NCI-H2107 treated with DMSO at 0.1 percent for 48 hours (cell line): ENCODE data around the gene BSND.
"Not testable (repeated sequence)": the region's sequence is repeated elsewhere in the genome, so short reads cannot be mapped to it uniquely, and the experiment has no call there.

Experiments
- DNase-seq: peaks from one replicate; lab custom pipeline; 2025; ENCODE audit not compliant: unreplicated experiment; lab: John Stamatoyannopoulos, UW

BSND gene

DNA sequence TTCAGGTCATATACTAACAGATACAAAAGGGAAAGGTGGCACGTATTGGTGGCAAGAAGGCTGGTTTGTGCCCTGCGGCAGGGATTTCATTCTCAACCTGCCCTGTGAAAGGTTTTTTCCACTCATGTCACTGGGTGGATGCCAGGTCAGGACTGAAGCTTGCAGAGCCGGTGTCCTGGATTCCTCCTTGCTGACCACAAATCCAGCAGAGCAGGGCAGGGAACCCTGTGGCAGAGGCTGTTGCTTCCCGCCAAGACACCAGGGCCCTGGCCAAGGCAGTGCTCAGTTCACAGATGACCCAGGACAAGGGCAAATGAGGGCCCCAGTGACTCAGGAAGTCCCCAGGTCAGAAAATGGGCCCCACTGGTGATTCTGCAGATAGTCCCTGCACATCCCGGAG, 16.4 kb downstream of the BSND start:
- no peak for DNase-seq

DNA sequence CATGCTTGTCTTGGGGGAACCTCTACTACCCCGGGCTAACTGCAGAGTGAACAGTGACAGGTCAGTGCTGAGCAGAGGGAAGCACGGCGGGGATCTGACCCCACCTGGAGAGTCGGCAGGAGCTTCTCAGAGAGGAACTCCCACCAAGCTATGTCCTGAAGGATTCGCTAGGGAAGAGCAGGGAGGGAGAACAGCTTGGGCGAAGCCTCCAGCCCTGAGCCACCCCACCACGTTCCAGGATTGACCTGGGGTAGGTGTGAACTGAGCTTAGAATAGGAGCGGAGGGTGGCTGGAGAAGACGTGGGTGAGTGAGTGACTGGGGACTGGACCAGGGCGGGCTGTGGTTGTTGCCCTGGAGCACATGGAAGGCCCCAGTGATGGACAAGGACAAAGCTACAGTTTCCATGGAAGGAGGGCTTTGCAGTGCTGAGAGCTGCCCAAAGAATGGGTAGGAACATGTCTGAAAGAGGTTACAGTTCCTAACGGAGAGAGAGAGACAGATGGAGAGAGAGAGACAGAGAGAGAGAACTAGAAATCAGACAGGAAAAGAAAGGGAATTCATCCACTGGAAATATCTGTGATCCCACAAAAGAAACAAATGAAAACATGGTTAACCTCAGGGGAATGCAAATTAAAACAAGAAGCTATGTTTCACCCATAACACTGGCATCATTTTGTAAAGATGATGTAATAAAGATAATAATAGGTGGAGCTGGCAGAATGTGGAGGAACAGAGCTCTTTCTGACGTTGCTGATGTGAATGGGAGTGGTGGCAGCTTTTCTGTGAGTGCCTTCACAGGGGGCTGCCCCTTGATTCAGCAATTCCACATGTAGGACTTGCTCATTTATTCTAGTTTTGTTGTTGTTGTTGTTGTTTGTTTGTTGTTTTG, 17.2 kb downstream of the BSND start:
- no peak for DNase-seq

DNA sequence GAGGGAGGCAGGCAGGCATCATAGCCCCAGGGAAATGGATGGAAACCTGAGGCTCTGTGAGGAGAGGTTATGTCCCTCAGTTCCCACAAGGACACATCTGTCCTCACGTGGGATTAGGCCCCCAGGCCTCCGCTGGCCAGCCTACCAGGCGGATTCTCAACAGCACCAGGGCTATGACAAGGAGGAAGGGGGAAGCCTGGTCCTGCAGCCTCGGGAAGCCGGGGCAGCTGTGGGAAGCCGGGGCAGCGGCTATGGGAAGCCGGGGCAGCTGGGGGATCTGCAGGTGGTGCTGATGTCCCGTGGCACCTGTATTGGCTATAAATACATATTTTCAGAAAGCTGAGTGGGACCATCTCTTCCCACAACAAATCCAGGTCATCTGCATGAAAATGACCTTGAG, 19.7 kb downstream of the BSND start:
- DNase-seq: no peak

GRCh38 chr1:55021942-55022546, 23.3 kb downstream of the BSND start:
- peak; percentile 91 for DNase-seq

DNA sequence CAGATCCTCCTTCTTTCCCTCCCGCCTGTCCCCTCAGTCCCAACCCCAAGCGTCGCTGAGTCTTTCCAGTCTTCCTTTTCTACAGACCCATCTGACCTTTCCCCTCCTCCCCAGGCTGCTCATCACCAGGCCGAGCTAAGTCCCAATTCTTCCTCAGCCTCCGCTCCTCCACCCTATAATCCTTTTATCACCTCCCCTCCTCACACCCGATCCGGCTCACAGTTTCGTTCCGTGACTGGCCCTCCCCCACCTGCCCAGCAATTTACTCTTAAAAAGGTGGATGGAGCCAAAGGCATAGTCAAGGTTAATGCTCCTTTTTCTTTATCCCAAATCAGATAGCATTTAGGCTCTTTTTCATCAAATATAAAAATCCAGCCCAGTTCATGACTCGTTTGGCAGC, 25.4 kb downstream of the BSND start:
- DNase-seq: not testable (repeated sequence)

GRCh38 chr1:55026682-55027081, 27.9 kb downstream of the BSND start:
- DNase-seq: not testable (repeated sequence)

- not testable (repeated sequence) for DNase-seq
Measured at GRCh38 chr1:55031098-55031497, 32.4 kb downstream of the BSND start.

DNA sequence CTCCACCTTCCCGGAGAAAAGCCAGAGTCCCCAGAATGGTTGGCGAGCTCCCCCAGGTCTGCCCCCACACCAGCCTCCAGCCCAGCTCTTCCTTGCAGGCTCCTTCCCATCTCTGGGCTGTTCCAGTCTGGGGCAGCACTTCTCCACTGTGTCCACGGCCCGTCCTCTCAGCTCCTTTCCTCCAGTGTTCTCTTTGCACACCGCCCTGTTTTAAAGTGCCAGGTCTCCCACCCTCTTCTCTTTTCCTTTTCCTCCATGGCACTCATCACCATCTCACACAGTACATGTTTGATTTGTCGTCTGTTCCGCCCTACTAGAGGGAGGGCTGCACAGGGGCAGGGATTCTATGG, 34.5 kb downstream of the BSND start:
- no peak for DNase-seq

DNA sequence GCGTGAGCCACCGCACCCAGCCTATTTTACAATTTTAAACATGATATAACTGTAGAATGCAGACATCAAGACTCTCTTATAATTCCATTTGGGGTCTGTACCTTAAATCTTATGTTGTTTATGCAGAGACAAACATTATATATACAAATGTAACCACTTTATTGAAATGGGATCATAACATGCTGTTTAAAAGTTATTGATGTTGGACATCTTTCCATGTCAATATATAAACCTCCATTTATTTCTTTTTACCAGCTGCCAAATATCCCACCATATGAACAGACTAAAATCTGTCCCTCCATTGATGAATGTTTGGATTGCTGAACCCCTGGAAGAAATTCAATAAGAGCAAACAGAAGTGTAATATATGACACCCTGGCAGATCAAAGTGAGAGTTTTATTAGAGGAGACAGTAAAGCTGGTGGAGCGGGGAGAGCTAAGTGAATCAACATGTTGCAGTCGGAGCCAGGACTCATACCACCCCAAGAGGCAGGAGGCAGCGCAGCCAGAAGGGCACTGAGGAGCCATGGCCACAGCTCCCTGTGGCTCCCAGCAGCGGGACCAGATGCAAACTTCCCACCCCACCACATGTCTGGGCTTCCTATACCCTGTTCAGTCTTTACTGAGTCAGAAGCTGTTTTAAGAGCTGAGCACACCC, 35.9 kb downstream of the BSND start:
- DNase-seq: no peak

DNA sequence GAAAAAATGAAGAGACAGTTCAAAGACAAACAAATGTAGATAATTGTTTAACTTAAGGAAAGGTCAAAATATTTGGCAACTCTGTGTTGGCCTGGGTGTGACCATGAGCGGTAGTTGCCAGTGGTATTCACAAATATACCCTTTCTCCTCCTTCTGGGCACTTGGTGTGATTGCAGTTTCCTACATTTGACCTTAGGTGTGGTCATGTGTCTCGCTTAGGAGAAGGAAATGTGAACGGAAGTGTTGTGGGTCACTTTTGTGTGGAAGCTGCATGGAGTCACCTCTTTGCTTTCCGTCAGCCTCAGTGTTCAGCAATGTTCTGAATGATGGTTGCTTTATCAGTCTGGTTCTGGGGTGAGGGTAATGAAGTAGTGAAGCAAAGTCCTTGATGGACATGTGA, 37.2 kb downstream of the BSND start:
- DNase-seq: no peak

DNA sequence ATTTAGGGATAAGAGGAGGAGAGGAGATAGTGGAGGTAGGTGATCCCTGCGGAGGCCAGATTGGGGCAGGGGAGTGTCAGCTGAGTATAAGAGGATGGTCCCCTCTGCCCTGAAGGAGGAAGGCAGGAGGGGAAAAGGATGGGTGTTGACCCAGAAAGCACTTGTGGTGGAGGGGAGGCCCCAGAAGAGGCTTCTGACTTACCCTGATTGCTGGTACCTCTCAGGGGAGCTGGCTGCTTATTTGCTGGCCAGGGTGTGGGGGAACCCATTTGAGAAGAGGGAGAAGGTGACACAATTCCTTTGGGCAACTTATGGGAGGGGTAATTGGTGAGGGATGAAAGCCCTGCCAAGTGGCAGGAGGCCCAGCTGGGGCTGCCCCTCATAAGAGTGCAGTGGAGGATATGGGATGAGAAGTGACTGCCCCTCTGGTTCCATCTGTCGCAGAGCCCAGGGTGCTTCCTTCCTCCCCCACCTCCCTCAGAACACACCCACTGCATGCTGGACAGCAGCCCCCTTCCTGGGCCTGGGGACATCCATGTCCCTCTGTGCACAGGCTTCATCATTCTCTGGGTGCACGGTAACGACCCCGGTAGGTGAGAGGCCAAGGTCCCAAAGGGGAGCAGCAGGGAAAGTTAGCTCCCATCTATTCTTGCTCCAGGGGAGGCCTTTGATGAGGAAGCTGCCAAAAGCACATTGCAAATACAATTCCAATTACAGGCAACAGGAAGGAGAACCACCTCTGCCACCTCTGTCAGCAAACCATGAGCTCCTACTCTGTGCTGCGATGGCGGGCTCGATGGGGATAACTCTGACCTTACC, 39.2 kb downstream of the BSND start:
- DNase-seq: no peak

- DNase-seq: no peak
Measured at GRCh38 chr1:55038552-55038838, 39.8 kb downstream of the BSND start.

GRCh38 chr1:55038974-55039341, 40.2 kb downstream of the BSND start:
- no peak for DNase-seq

GRCh38 chr1:55039342-55040082, 40.8 kb downstream of the BSND start, which contains the start of gene PCSK9:
TSS of gene PCSK9 (plus strand) at chr1:55039548. CDS start at chr1:55039838, 290 bp downstream.
- DNase-seq: peak; percentile 32

GRCh38 chr1:55040083-55040932, 41.6 kb downstream of the BSND start:
- no peak for DNase-seq

- no peak for DNase-seq
Measured at GRCh38 chr1:55040933-55041494, 42.3 kb downstream of the BSND start.

DNA sequence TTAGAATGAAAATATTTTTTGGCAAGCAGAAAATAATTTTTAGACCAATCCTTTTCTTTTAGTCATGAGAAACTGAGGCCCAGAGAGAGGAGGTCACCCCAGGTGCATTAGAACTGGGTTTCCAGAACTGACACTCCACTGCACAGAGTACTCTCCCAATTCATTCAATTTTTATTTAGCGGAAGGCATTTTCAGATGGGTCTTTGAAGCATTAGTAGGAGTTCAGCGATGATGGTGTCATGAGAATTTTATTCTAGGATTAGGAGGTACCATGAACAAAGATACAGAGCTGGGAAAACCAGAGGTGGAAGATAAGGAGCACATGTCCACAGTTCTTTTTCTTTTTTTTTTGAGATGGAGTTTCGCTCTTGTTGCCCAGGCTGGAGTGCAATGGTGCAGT, 42.9 kb downstream of the BSND start:
- no peak for DNase-seq

GRCh38 chr1:55043011-55043410, 44.3 kb downstream of the BSND start:
- no peak for DNase-seq

- DNase-seq: no peak
Measured at GRCh38 chr1:55043726-55044125, 45.0 kb downstream of the BSND start.
